CD4-positive, alpha-beta T cell (primary cell): ENCODE results near the gene KCND3. TPM values are rescaled to one million over a fixed set of nuclear protein-coding genes. Genes with fewer than 3 reads are reported as not detected.

ENCODE experiments used
- ATAC-seq: fragments of 200-7000 bp; cut with Tn5 transposase; one replicate; pipeline ENCODE4 v1.10.0; 2022; ENCODE audit warnings: mild to moderate bottlenecking; ENCODE audit not compliant: poor library complexity
- CTCF ChIA-PET: fragments of 350-600 bp; sonication (Branson Sonifier 250); formaldehyde crosslinking; loops from one replicate; lab custom pipeline; 2021; ENCODE audit warnings: antibody characterized with exemption, inconsistent platforms; lab: Charles Lee
- POLR2A ChIA-PET: fragments of 350-600 bp; sonication (Branson Sonifier 250); formaldehyde crosslinking; loops from one replicate; lab custom pipeline; 2021; ENCODE audit warnings: antibody characterized with exemption, inconsistent platforms; lab: Charles Lee
- DNase-seq, 14 experiments: peaks; one replicate each; pipeline ENCODE4 v3.0.0-alpha.2; 2013 to 2020; ENCODE audit warnings: mixed read lengths in 2 of 14
- H3K27ac ChIP-seq, 2 donors: one replicate each; pipeline versions ENCODE4 v1.5.1 to v1.7.0; 2013; ENCODE audit warnings: low read length in 2 of 2, low read depth in 1 of 2, mild to moderate bottlenecking in 1 of 2
- H3K27me3 ChIP-seq, 2 experiments: 1 replicate in 1 of 2; 2 replicates in 1 of 2; pipeline versions ENCODE4 v1.6.1 to v1.7.0; 2013; ENCODE audit warnings: low read length in 2 of 2, control low read depth in 1 of 2, mild to moderate bottlenecking in 1 of 2, moderate library complexity in 1 of 2; ENCODE audit not compliant: insufficient read depth in 2 of 2, control insufficient read depth in 1 of 2
- H3K36me3 ChIP-seq: one replicate; pipeline ENCODE4 v1.6.1; 2013; ENCODE audit warnings: low read length, control low read depth; ENCODE audit not compliant: insufficient read depth
- H3K4me1 ChIP-seq: one replicate; pipeline ENCODE4 v1.6.1; 2013; ENCODE audit warnings: low read length, control low read depth; ENCODE audit not compliant: insufficient read depth
- H3K4me3 ChIP-seq: one replicate; pipeline ENCODE4 v1.5.1; 2013; ENCODE audit warnings: mild to moderate bottlenecking, low read length, moderate library complexity
- H3K9me3 ChIP-seq, 2 experiments: 1 replicate in 1 of 2; 2 replicates in 1 of 2; pipeline versions ENCODE4 v1.6.1 to v1.7.0; 2013; ENCODE audit warnings: low read length in 2 of 2, mild to moderate bottlenecking in 2 of 2, control low read depth in 1 of 2, moderate library complexity in 1 of 2; ENCODE audit not compliant: control insufficient read depth in 1 of 2, insufficient read depth in 1 of 2
- H3K27ac Mint-ChIP-seq: one replicate; pipeline ENCODE4 v1.8.0; 2020; ENCODE audit warnings: mixed read lengths
- H3K27me3 Mint-ChIP-seq: one replicate; pipeline ENCODE4 v1.8.0; 2021; ENCODE audit warnings: mixed read lengths
- H3K36me3 Mint-ChIP-seq: one replicate; pipeline ENCODE4 v1.8.0; 2021; ENCODE audit warnings: low read depth, mixed read lengths
- H3K4me1 Mint-ChIP-seq: one replicate; pipeline ENCODE4 v1.8.0; 2021; ENCODE audit warnings: low read depth, mixed read lengths
- H3K4me3 Mint-ChIP-seq: one replicate; pipeline ENCODE4 v1.8.0; 2020; ENCODE audit warnings: mild to moderate bottlenecking, mixed read lengths
- H3K9me3 Mint-ChIP-seq: one replicate; pipeline ENCODE4 v1.8.0; 2020; ENCODE audit warnings: mixed read lengths
- intact Hi-C, 2 experiments: fragments of 100-400 bp; cut with DNase I in 1 of 2; cut with micrococcal nuclease in 1 of 2; formaldehyde crosslinking; loops; one replicate each; pipeline versions ENCODE4 v1.15.1 to v1.9.0; 2023 to 2025; cut with DNase I, micrococcal nuclease
- total RNA-seq, 174 experiments: library from RNA in 2 of 174; stranded (reverse) in 2 of 174; gene quantifications; one replicate each; pipeline ENCODE4 v1.2.3 and lab custom pipeline; 2021 to 2026
- TF ChIP-seq, protein P1 (sequence below): fragments of 200-600 bp; IDR thresholded peaks from one replicate; pipeline ENCODE4 v1.8.0; 2022; ENCODE audit warnings: antibody characterized with exemption, mild to moderate bottlenecking

Gene KCND3
- total RNA-seq, 2 experiments from 2014 or later = 0.05 TPM; not detected in 1

DNA sequence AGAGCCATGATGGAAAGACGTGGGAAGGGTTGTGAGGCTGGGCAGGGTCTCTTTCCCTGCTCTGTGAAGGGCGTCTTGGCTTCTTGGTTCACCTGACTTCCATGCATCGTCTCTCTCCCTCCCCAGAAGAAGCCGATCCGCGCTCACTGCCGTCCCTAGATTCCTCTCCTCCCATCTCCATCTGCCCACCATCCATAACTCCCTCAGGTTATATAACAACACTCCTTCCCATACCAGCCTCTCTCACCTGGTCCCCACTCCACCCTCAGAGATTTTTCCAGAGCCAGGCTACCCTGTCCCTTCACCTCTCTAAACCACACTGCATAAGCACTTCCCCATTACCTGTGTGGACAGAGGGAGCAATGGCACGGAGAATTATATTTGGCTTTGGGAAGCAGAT lies 6.0 kb downstream of the KCND3 start:
- H3K36me3 ChIP-seq = no peaks in the 10 kb centered on the region
- POLR2A ChIA-PET = no interaction called here
- ATAC-seq (no peak), DNase-seq (no peak)
- no peak overlapping the region for H3K4me3 ChIP-seq
- Mint-ChIP-seq H3K4me1 (peaks cover 1% of the 10 kb centered on the region), H3K36me3 (no peaks in the 10 kb centered on the region), H3K27ac (no peak overlapping the region), H3K27me3 (peaks cover 69% of the 10 kb centered on the region), H3K4me3 (no peak overlapping the region), H3K9me3 (no peaks in the 10 kb centered on the region)
- H3K27me3 ChIP-seq = peaks cover 28 to 34% of the 10 kb centered on the region in 2 experiments
- intact Hi-C loops = no loop called here
- peaks cover 0 to 12% of the 10 kb centered on the region in 2 experiments for H3K9me3 ChIP-seq
- CTCF ChIA-PET = no interaction called here
- no peaks in the 10 kb centered on the region for H3K4me1 ChIP-seq
- TF ChIP-seq, protein P1, sequence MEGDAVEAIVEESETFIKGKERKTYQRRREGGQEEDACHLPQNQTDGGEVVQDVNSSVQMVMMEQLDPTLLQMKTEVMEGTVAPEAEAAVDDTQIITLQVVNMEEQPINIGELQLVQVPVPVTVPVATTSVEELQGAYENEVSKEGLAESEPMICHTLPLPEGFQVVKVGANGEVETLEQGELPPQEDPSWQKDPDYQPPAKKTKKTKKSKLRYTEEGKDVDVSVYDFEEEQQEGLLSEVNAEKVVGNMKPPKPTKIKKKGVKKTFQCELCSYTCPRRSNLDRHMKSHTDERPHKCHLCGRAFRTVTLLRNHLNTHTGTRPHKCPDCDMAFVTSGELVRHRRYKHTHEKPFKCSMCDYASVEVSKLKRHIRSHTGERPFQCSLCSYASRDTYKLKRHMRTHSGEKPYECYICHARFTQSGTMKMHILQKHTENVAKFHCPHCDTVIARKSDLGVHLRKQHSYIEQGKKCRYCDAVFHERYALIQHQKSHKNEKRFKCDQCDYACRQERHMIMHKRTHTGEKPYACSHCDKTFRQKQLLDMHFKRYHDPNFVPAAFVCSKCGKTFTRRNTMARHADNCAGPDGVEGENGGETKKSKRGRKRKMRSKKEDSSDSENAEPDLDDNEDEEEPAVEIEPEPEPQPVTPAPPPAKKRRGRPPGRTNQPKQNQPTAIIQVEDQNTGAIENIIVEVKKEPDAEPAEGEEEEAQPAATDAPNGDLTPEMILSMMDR = no peak
- H3K27ac ChIP-seq = no peak overlapping the region

DNA sequence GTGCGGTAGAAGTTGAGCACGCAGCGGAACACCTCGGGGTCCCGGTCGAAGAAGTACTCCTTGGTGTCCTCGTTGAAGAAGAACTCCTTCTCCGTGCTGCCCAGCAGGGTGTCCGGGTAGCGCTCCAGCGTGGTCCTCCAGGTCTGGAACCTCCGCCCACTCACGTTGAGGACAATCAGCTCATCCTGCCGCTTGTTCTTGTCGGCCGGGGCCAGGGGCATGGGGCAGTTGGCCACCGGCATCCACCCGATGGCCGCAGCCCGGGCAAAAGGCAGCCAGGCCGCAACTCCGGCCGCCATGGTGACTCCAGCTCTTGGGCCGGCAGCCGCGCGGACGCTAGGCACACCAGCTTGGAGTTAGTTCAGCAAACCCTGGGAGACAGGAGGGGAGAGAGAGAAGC lies 7.0 kb downstream of the KCND3 start:
- no peaks in the 10 kb centered on the region for H3K36me3 ChIP-seq
- Mint-ChIP-seq H3K27me3 (peaks cover 70% of the 10 kb centered on the region), H3K27ac (no peak overlapping the region), H3K4me1 (no peaks in the 10 kb centered on the region), H3K9me3 (no peaks in the 10 kb centered on the region), H3K36me3 (no peaks in the 10 kb centered on the region), H3K4me3 (no peak overlapping the region)
- no peak overlapping the region for H3K4me3 ChIP-seq
- no peaks in the 10 kb centered on the region for H3K4me1 ChIP-seq
- ChIA-PET POLR2A (no interaction called here), CTCF (no interaction called here)
- ATAC-seq (no peak), DNase-seq (no peak)
- H3K27ac ChIP-seq = no peak overlapping the region
- intact Hi-C loops = no loop called here
- TF ChIP-seq, protein P1 = no peak
- H3K27me3 ChIP-seq = peaks cover 24 to 25% of the 10 kb centered on the region in 2 experiments
- H3K9me3 ChIP-seq = peaks cover 0 to 12% of the 10 kb centered on the region in 2 experiments

DNA sequence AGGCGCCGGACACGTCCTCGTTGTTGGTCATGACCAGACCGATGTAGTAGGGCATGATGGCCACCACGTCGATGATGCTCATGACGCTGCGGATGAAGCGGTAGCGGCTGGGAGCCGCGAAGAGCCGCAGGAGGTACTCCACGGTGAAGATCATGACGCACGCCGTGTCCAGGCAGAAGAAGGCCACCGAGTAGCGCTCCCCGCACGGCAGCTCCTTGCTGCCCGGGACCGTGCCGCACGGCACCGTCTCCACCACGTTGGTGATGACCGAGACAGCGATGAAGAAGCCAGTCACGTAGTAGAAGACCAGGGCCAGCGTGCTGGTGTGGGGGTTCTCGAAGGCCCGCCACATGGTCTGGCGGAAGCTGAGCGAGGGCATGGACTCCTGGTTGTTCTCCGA lies 7.6 kb downstream of the KCND3 start:
- Mint-ChIP-seq H3K36me3 (no peaks in the 10 kb centered on the region), H3K27ac (no peak overlapping the region), H3K27me3 (peaks cover 70% of the 10 kb centered on the region), H3K9me3 (no peaks in the 10 kb centered on the region), H3K4me1 (no peaks in the 10 kb centered on the region), H3K4me3 (no peak overlapping the region)
- H3K4me3 ChIP-seq = no peak overlapping the region
- ChIA-PET CTCF (no interaction called here), POLR2A (no interaction called here)
- H3K27ac ChIP-seq = no peak overlapping the region
- no peaks in the 10 kb centered on the region for H3K4me1 ChIP-seq
- H3K27me3 ChIP-seq = peaks cover 24% of the 10 kb centered on the region in 2 experiments
- no peaks in the 10 kb centered on the region for H3K36me3 ChIP-seq
- ATAC-seq = no peak
- peaks cover 0 to 12% of the 10 kb centered on the region in 2 experiments for H3K9me3 ChIP-seq
- no peak for DNase-seq
- intact Hi-C loops = no loop called here
- TF ChIP-seq, protein P1 = no peak
